Measurements from ENCODE around the gene DISC1. TPM values are rescaled to one million over a fixed set of nuclear protein-coding genes. Genes with fewer than 3 reads are reported as not detected.
"Not testable (repeated sequence)": the region's sequence is repeated elsewhere in the genome, so short reads cannot be mapped to it uniquely, and the experiment has no call there.

DISC1 gene
- total and polyA plus RNA-seq, 4 experiments from 2014 or later: 1.9 to 18.0 (median 10.0) TPM

- Mint-ChIP-seq H3K9me3 (peaks cover 0 to 2% (median 0%) of the 10 kb centered on the region in 8 donors), H3K4me3 (no peak overlapping the region), H3K27ac (peak overlapping the region in 1 of 7 donors; percentile 73), H3K4me1 (peaks cover 0 to 12% (median 3%) of the 10 kb centered on the region in 4 donors), H3K36me3 (peaks cover 14 to 41% of the 10 kb centered on the region in 2 donors), H3K27me3 (no peaks in the 10 kb centered on the region)
- CTCF ChIA-PET (ENCODE audit: partially characterized antibody): no interaction called here
- no peaks in the 10 kb centered on the region for H3K4me1 ChIP-seq (ENCODE audit: insufficient read depth, low read length)
- no peaks in the 10 kb centered on the region for H3K27me3 ChIP-seq (ENCODE audit: insufficient read depth, low read length)
- no peak overlapping the region for H3K4me3 ChIP-seq (ENCODE audit: low read length in 2 of 2)
- intact Hi-C loops (cut with micrococcal nuclease): no loop called here
- POLR2A ChIA-PET (ENCODE audit: partially characterized antibody): no interaction called here
- DNase-seq: no peak
- no peaks in the 10 kb centered on the region for H3K9me3 ChIP-seq (ENCODE audit: control insufficient read depth in 1 of 2, low read length in 2 of 2)
- H3K36me3 ChIP-seq (ENCODE audit: insufficient read depth, low read length): no peaks in the 10 kb centered on the region
- H3K27ac ChIP-seq (ENCODE audit: low read depth, low read length): no peak overlapping the region
Measured at GRCh38 chr1:231938711-231939110, 312.1 kb downstream of the DISC1 start.

- Mint-ChIP-seq H3K9me3 (peaks cover 0 to 2% (median 0%) of the 10 kb centered on the region in 8 donors), H3K4me1 (peaks cover 0 to 12% (median 3%) of the 10 kb centered on the region in 4 donors), H3K4me3 (no peak overlapping the region), H3K27me3 (no peaks in the 10 kb centered on the region), H3K36me3 (peaks cover 14 to 41% of the 10 kb centered on the region in 2 donors), H3K27ac (no peak overlapping the region)
- intact Hi-C loops (cut with micrococcal nuclease): no loop called here
- no peak overlapping the region for H3K4me3 ChIP-seq (ENCODE audit: low read length in 2 of 2)
- H3K4me1 ChIP-seq (ENCODE audit: insufficient read depth, low read length): no peaks in the 10 kb centered on the region
- no peaks in the 10 kb centered on the region for H3K36me3 ChIP-seq (ENCODE audit: insufficient read depth, low read length)
- no peak for DNase-seq
- no peaks in the 10 kb centered on the region for H3K27me3 ChIP-seq (ENCODE audit: insufficient read depth, low read length)
- POLR2A ChIA-PET (ENCODE audit: partially characterized antibody): no interaction called here
- no peak overlapping the region for H3K27ac ChIP-seq (ENCODE audit: low read depth, low read length)
- CTCF ChIA-PET (ENCODE audit: partially characterized antibody): no interaction called here
- H3K9me3 ChIP-seq (ENCODE audit: control insufficient read depth in 1 of 2, low read length in 2 of 2): no peaks in the 10 kb centered on the region
Measured at GRCh38 chr1:231939118-231939517, 312.5 kb downstream of the DISC1 start.

- CTCF ChIA-PET (ENCODE audit: partially characterized antibody): interaction anchor here (0.9 kb wide), 1 partner anchor 73 kb away, joined by 4 read pairs; no protein-coding TSS in a partner anchor
- Histone ChIP-seq H3K27me3 (ENCODE audit: insufficient read depth, low read length) (no peaks in the 10 kb centered on the region), H3K36me3 (ENCODE audit: insufficient read depth, low read length) (no peaks in the 10 kb centered on the region), H3K4me3 (ENCODE audit: low read length in 2 of 2) (no peak overlapping the region), H3K4me1 (ENCODE audit: insufficient read depth, low read length) (no peaks in the 10 kb centered on the region), H3K27ac (ENCODE audit: low read depth, low read length) (no peak overlapping the region), H3K9me3 (ENCODE audit: control insufficient read depth in 1 of 2, low read length in 2 of 2) (no peaks in the 10 kb centered on the region)
- H3K27me3 Mint-ChIP-seq: no peaks in the 10 kb centered on the region
- H3K4me1 Mint-ChIP-seq: peaks cover 0 to 12% (median 3%) of the 10 kb centered on the region in 4 donors
- H3K9me3 Mint-ChIP-seq: peaks cover 0 to 2% (median 0%) of the 10 kb centered on the region in 8 donors
- H3K4me3 Mint-ChIP-seq: no peak overlapping the region
- intact Hi-C loops (cut with micrococcal nuclease): no loop called here
- no peak overlapping the region for H3K27ac Mint-ChIP-seq
- peaks cover 17 to 48% of the 10 kb centered on the region in 2 donors for H3K36me3 Mint-ChIP-seq
- no peak for DNase-seq
- POLR2A ChIA-PET (ENCODE audit: partially characterized antibody): no interaction called here
Measured at GRCh38 chr1:231940116-231940515, 313.5 kb downstream of the DISC1 start.

GRCh38 chr1:231940701-231941100 lies 314.1 kb downstream of the DISC1 start:
- no peak for DNase-seq
- H3K4me1 Mint-ChIP-seq: peaks cover 0 to 12% (median 3%) of the 10 kb centered on the region in 4 donors
- H3K9me3 Mint-ChIP-seq: peaks cover 0 to 4% (median 0%) of the 10 kb centered on the region in 8 donors
- peak overlapping the region in 1 of 7 donors; percentile 11 for H3K27ac Mint-ChIP-seq
- Histone ChIP-seq H3K9me3 (ENCODE audit: control insufficient read depth in 1 of 2, low read length in 2 of 2) (no peaks in the 10 kb centered on the region), H3K36me3 (ENCODE audit: insufficient read depth, low read length) (no peaks in the 10 kb centered on the region), H3K27ac (ENCODE audit: low read depth, low read length) (no peak overlapping the region), H3K27me3 (ENCODE audit: insufficient read depth, low read length) (no peaks in the 10 kb centered on the region), H3K4me1 (ENCODE audit: insufficient read depth, low read length) (no peaks in the 10 kb centered on the region), H3K4me3 (ENCODE audit: low read length in 2 of 2) (no peak overlapping the region)
- POLR2A ChIA-PET (ENCODE audit: partially characterized antibody): no interaction called here
- intact Hi-C loops (cut with micrococcal nuclease): no loop called here
- H3K4me3 Mint-ChIP-seq: no peak overlapping the region
- CTCF ChIA-PET (ENCODE audit: partially characterized antibody): interaction anchor here (1.0 kb wide), 1 partner anchor 46 kb away, joined by 3 read pairs; no protein-coding TSS in a partner anchor
- H3K36me3 Mint-ChIP-seq: peaks cover 21 to 54% of the 10 kb centered on the region in 2 donors
- H3K27me3 Mint-ChIP-seq: no peaks in the 10 kb centered on the region

- intact Hi-C loops (cut with micrococcal nuclease): no loop called here
- Mint-ChIP-seq H3K9me3 (peaks cover 0 to 19% (median 4%) of the 10 kb centered on the region in 8 donors), H3K27ac (peak overlapping the region in 2 of 7 donors; percentile 72 to 83), H3K27me3 (no peaks in the 10 kb centered on the region), H3K4me3 (no peak overlapping the region), H3K4me1 (peaks cover 0 to 5% (median under 1%) of the 10 kb centered on the region in 4 donors), H3K36me3 (peaks cover 26 to 52% of the 10 kb centered on the region in 2 donors)
- H3K4me3 ChIP-seq (ENCODE audit: low read length in 2 of 2): no peak overlapping the region
- H3K27ac ChIP-seq (ENCODE audit: low read depth, low read length): no peak overlapping the region
- no peaks in the 10 kb centered on the region for H3K27me3 ChIP-seq (ENCODE audit: insufficient read depth, low read length)
- H3K9me3 ChIP-seq (ENCODE audit: control insufficient read depth in 1 of 2, low read length in 2 of 2): no peaks in the 10 kb centered on the region
- H3K4me1 ChIP-seq (ENCODE audit: insufficient read depth, low read length): no peaks in the 10 kb centered on the region
- ChIA-PET POLR2A (ENCODE audit: partially characterized antibody) (no interaction called here), CTCF (ENCODE audit: partially characterized antibody) (no interaction called here)
- no peak for DNase-seq
- no peaks in the 10 kb centered on the region for H3K36me3 ChIP-seq (ENCODE audit: insufficient read depth, low read length)
Measured at GRCh38 chr1:231943084-231943483, 316.5 kb downstream of the DISC1 start.

- H3K4me1 ChIP-seq (ENCODE audit: insufficient read depth, low read length); H3K27me3 ChIP-seq (ENCODE audit: insufficient read depth, low read length); H3K4me1 Mint-ChIP-seq; H3K4me3 ChIP-seq (ENCODE audit: low read length in 2 of 2); H3K4me3 Mint-ChIP-seq; H3K9me3 ChIP-seq (ENCODE audit: control insufficient read depth in 1 of 2, low read length in 2 of 2); intact Hi-C loops (cut with micrococcal nuclease); CTCF ChIA-PET (ENCODE audit: partially characterized antibody); DNase-seq; H3K27me3 Mint-ChIP-seq; H3K36me3 ChIP-seq (ENCODE audit: insufficient read depth, low read length); POLR2A ChIA-PET (ENCODE audit: partially characterized antibody); H3K27ac Mint-ChIP-seq; H3K27ac ChIP-seq (ENCODE audit: low read depth, low read length): not testable (repeated sequence)
- Mint-ChIP-seq H3K36me3 (peaks cover 14 to 23% of the 10 kb centered on the region in 2 donors), H3K9me3 (peaks cover 0 to 19% (median 5%) of the 10 kb centered on the region in 8 donors)
Measured at GRCh38 chr1:231948102-231948501, 321.5 kb downstream of the DISC1 start.

GRCh38 chr1:231949277-231950091 lies 322.9 kb downstream of the DISC1 start:
- CTCF ChIA-PET (ENCODE audit: partially characterized antibody): interaction anchor here (0.7 kb wide), 1 partner anchor 339 kb away, joined by 3 read pairs; no protein-coding TSS in a partner anchor
- H3K4me1 Mint-ChIP-seq: no peaks in the 10 kb centered on the region

More at GRCh38 chr1:231949277-231950091, 322.9 kb downstream of the DISC1 start:
- POLR2A ChIA-PET (ENCODE audit: partially characterized antibody): no interaction called here
- Mint-ChIP-seq H3K9me3 (peaks cover 0 to 19% (median 6%) of the 10 kb centered on the region in 8 donors), H3K27ac (no peak overlapping the region), H3K36me3 (peaks cover 14 to 21% of the 10 kb centered on the region in 2 donors), H3K27me3 (no peaks in the 10 kb centered on the region), H3K4me3 (no peak overlapping the region)
- no peak for DNase-seq
- Histone ChIP-seq H3K36me3 (ENCODE audit: insufficient read depth, low read length) (no peaks in the 10 kb centered on the region), H3K4me3 (ENCODE audit: low read length in 2 of 2) (no peak overlapping the region), H3K27me3 (ENCODE audit: insufficient read depth, low read length) (no peaks in the 10 kb centered on the region), H3K27ac (ENCODE audit: low read depth, low read length) (no peak overlapping the region), H3K4me1 (ENCODE audit: insufficient read depth, low read length) (no peaks in the 10 kb centered on the region), H3K9me3 (ENCODE audit: control insufficient read depth in 1 of 2, low read length in 2 of 2) (no peaks in the 10 kb centered on the region)
- intact Hi-C loops (cut with micrococcal nuclease): no loop called here

Data from CD4-positive, alpha-beta memory T cell (primary cell).